ENCODE measurements around the gene DDHD1. TPM values are rescaled to one million over a fixed set of nuclear protein-coding genes. Genes with fewer than 3 reads are reported as not detected.
A peak's percentile ranks its signal among the peaks of the same experiment; 100 is the strongest.

The DDHD1 gene
- total and polyA plus RNA-seq, 7 donors, result 1.2 to 21.4 (median 15.2) TPM

DNA sequence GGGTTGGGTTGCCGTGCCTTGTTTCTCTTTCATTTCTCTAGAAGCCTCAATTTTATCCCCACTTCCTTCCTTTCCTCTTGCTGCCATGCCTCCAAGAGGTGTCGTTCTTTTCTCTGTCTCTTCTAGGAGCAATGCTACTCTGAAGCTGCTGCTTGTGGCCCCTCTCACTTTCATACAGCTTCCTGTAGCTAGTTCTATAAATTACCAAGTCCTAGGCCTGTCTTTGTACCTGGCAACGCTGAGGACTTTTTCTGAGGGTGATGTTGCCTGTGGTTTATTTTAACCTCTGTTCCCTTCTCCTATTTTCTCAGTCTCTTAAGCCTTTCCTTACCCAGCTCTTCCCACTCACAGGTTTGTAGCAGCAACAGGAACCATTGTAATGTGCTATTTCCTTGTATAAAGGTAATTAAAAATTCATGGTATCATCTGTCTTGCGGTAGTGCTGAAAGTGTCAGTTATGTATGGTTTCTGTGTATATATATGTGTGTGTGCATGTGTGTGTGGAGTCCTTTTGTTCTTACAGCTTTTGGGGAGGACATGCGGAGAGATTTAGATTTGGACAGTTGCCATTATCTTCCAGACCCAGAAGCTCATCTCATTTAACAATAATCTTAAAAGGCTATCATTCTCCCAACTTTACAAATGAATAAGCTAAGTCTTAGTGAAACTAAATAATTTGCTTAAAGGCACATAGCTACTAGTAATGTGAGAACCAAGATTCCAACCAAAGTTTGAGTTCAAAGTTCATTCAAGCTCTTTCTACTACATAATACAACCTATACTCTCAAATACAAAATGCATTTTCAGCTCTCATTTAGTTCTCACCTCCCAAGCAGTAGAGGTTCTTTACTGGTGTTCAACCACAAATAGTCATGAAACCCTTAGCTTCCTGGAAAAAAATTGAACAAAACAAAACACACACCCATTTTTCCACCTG is 43.8 kb downstream of the DDHD1 start:
- no peaks in the 10 kb centered on the region for H3K36me3 ChIP-seq
- TF ChIP-seq POLR2A (IDR thresholded peaks at IDR 0.05), result no peak
- TF ChIP-seq POLR2AphosphoS5 (IDR thresholded peaks at IDR 0.05), result no peak
- TF ChIP-seq EP300 (IDR thresholded peaks at IDR 0.05), result no peak
- TF ChIP-seq, protein P1, sequence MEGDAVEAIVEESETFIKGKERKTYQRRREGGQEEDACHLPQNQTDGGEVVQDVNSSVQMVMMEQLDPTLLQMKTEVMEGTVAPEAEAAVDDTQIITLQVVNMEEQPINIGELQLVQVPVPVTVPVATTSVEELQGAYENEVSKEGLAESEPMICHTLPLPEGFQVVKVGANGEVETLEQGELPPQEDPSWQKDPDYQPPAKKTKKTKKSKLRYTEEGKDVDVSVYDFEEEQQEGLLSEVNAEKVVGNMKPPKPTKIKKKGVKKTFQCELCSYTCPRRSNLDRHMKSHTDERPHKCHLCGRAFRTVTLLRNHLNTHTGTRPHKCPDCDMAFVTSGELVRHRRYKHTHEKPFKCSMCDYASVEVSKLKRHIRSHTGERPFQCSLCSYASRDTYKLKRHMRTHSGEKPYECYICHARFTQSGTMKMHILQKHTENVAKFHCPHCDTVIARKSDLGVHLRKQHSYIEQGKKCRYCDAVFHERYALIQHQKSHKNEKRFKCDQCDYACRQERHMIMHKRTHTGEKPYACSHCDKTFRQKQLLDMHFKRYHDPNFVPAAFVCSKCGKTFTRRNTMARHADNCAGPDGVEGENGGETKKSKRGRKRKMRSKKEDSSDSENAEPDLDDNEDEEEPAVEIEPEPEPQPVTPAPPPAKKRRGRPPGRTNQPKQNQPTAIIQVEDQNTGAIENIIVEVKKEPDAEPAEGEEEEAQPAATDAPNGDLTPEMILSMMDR (IDR thresholded peaks at IDR 0.05), result no peak
- WGBS, 2 donors, result 45 to 73% methylated on average over 5 of the region's 5 CpGs
- H3K4me3 ChIP-seq, result peak overlapping the region in 3 of 4 donors; percentile 1 to 23 (median 5)
- intact Hi-C loops (cut with DNase I), result no loop called here
- H3K4me1 ChIP-seq, result peaks cover 0 to 3% (median 0%) of the 10 kb centered on the region in 4 donors
- peaks cover 0 to 3% (median under 1%) of the 10 kb centered on the region in 4 donors for H3K9me3 ChIP-seq
- no peak for DNase-seq
- H3K27me3 ChIP-seq, result no peaks in the 10 kb centered on the region
- peak overlapping the region in 2 of 4 donors; percentile 18 to 42 for H3K27ac ChIP-seq

DNA sequence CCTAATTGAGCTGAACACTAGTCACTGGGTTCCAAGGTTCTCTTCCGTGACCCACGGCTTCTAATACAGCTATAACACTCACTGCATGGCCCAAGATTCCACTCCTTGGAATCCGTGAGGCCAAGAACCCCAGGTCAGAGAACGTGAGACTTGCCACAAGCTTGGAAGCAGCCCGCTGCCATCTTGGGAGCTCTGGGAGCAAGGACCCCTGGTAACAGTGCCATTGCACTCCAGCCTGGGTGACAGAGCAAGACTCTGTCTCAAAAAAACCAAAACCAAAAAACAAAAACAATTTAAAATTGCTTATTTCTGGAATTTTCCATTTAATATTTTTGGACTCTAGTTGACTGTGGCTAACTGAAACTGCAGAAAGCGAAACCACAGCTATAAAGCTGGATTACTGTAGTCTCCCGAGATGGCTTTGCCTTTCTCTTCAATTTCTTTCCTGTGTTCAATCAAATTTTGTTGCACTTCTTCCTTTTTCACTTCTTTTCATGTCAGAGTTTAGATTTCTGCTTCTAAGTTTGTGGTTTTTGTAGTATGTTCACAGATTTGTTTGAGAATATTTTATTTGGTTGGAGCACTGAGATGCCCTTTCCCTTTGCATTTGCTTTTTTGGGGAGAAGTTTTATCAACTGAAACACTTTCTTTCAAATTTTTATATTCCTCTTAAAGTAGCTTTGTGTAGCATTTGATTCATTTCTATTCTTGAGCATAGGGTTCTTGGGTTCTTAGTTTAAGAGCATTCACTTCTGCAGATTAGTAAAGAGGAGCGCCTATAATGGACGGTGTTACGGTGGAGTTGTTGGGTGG is 44.6 kb downstream of the DDHD1 start:
- peaks cover 0 to 3% (median under 1%) of the 10 kb centered on the region in 4 donors for H3K9me3 ChIP-seq
- intact Hi-C loops (cut with DNase I), result no loop called here
- H3K27me3 ChIP-seq, result no peaks in the 10 kb centered on the region
- peak overlapping the region in 2 of 4 donors; percentile 18 to 42 for H3K27ac ChIP-seq
- DNase-seq, result no peak
- H3K4me1 ChIP-seq, result peaks cover 0 to 3% (median 0%) of the 10 kb centered on the region in 4 donors
- WGBS, 2 donors, result 64 to 80% methylated on average over 10 of the region's 10 CpGs
- H3K4me3 ChIP-seq, result peak overlapping the region in 3 of 4 donors; percentile 1 to 23 (median 5)
- no peaks in the 10 kb centered on the region for H3K36me3 ChIP-seq
- TF ChIP-seq, protein P1 (IDR thresholded peaks at IDR 0.05), result no peak
- TF ChIP-seq EP300 (IDR thresholded peaks at IDR 0.05) (no peak), POLR2AphosphoS5 (IDR thresholded peaks at IDR 0.05) (no peak), POLR2A (IDR thresholded peaks at IDR 0.05) (no peak)

DNA sequence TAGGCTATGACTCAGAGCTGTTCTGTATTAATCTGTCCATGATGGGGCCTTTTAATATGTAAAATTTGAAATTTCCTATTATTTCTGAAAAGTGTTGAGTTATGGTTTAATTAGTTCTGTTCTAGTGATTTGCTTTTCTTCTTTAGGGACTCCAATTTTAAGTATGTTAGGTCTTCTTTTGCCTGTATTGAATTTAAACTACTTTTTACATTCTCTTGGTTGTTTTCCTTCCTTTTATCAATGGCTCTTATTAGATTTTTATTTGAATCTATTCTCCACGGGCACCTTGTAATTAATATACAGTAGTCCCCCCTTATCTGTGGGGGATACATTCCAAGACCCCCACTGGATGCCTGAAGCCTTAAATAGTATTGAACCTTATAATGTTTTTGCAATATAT is 46.4 kb downstream of the DDHD1 start:
- H3K9me3 ChIP-seq, result peaks cover 0 to 3% (median under 1%) of the 10 kb centered on the region in 4 donors
- intact Hi-C loops (cut with DNase I), result no loop called here
- no peaks in the 10 kb centered on the region for H3K36me3 ChIP-seq
- H3K4me3 ChIP-seq, result no peak overlapping the region
- peaks cover 0 to 3% (median 0%) of the 10 kb centered on the region in 4 donors for H3K4me1 ChIP-seq
- no peak for DNase-seq
- WGBS, 2 donors, result 96% methylated on average over 1 of the region's 1 CpG
- no peaks in the 10 kb centered on the region for H3K27me3 ChIP-seq
- no peak overlapping the region for H3K27ac ChIP-seq
- TF ChIP-seq POLR2AphosphoS5 (IDR thresholded peaks at IDR 0.05) (no peak), POLR2A (IDR thresholded peaks at IDR 0.05) (no peak), EP300 (IDR thresholded peaks at IDR 0.05) (no peak)
- TF ChIP-seq, protein P1 (IDR thresholded peaks at IDR 0.05), result no peak

DNA sequence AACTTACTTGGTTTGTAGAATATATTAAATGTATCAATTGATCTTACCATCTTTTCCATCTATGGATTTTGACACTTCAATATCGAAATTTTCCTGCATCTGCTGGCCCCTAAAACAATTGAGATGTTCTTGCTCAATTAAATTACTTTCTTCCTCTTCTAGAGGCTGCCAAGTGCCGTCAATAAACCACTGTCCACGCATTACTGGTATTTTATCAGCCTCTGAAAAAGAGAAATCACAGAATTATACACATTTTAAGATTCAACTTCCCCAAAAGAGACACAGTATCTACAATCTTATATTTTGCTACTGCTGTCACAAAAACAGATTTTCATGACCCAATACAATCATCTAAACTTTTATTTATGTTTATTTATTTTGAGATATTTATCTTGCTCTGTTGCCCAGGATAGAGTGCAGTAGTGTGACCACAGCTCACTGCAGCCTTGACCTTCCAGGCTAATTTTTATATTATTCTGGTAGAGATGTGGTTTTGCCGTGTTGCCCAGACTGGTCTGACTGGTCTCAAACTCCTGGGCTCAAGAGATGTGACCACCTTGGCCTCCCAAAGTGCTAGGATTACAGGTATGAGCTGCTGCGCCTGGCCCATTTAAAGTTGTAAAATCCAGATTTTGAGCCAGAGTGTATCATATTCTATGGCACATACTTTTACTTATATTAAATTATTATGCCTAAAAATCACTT is 49.3 kb downstream of the DDHD1 start:
- DNase-seq, result no peak
- Histone ChIP-seq H3K4me1 (no peaks in the 10 kb centered on the region), H3K9me3 (peaks cover 0 to 3% (median under 1%) of the 10 kb centered on the region in 4 donors), H3K36me3 (no peaks in the 10 kb centered on the region), H3K27ac (no peak overlapping the region), H3K4me3 (no peak overlapping the region), H3K27me3 (no peaks in the 10 kb centered on the region)
- intact Hi-C loops (cut with DNase I), result no loop called here
- TF ChIP-seq, protein P1 (IDR thresholded peaks at IDR 0.05), result no peak
- TF ChIP-seq POLR2A (IDR thresholded peaks at IDR 0.05) (no peak), EP300 (IDR thresholded peaks at IDR 0.05) (no peak), POLR2AphosphoS5 (IDR thresholded peaks at IDR 0.05) (no peak)
- WGBS, 2 donors, result 71 to 82% methylated on average over 5 of the region's 5 CpGs

All from sigmoid colon (tissue), 7 donors.